Mesenchymal stem cell (in vitro differentiated cells and primary cell): ENCODE data around the gene PSMF1.

Experiments used
- DNase-seq: peaks from one replicate; pipeline ENCODE4 v3.0.0-alpha.2; 2013
- H2AFZ ChIP-seq: one replicate; pipeline ENCODE4 v1.6.1; 2013; ENCODE audit warnings: low read depth, mild to moderate bottlenecking, control low read depth, inconsistent platforms, low read length, moderate library complexity
- H2AK5ac ChIP-seq: 2 replicates; pipeline ENCODE4 v1.6.1; 2013; ENCODE audit warnings: low read length, moderate library complexity, mild to moderate bottlenecking, inconsistent platforms; ENCODE audit not compliant: severe bottlenecking
- H2BK120ac ChIP-seq: one replicate; pipeline ENCODE4 v1.6.1; 2013; ENCODE audit warnings: low read depth, mild to moderate bottlenecking, inconsistent platforms, low read length, moderate library complexity
- H2BK12ac ChIP-seq, 2 experiments: one replicate each; pipeline ENCODE4 v1.6.1; 2013; ENCODE audit warnings: inconsistent platforms in 2 of 2, low read length in 2 of 2, mild to moderate bottlenecking in 2 of 2, moderate library complexity in 2 of 2, control low read depth in 1 of 2
- H2BK15ac ChIP-seq: one replicate; pipeline ENCODE4 v1.6.1; 2013; ENCODE audit warnings: mild to moderate bottlenecking, low read depth, inconsistent platforms; ENCODE audit not compliant: poor library complexity, severe bottlenecking
- H2BK5ac ChIP-seq: 2 replicates; pipeline ENCODE4 v1.6.1; 2013; ENCODE audit warnings: low read depth, mild to moderate bottlenecking, low read length, control low read depth, inconsistent platforms; ENCODE audit not compliant: poor library complexity, severe bottlenecking
- H3K14ac ChIP-seq, 2 experiments: one replicate each; pipeline ENCODE4 v1.6.1; 2013; ENCODE audit warnings: inconsistent platforms in 2 of 2, low read length in 2 of 2, control low read depth in 1 of 2, mild to moderate bottlenecking in 1 of 2, moderate library complexity in 1 of 2
- H3K18ac ChIP-seq, 2 experiments: one replicate each; pipeline ENCODE4 v1.6.1; 2013; ENCODE audit warnings: inconsistent platforms in 2 of 2, low read length in 2 of 2, control low read depth in 1 of 2, low read depth in 1 of 2, mild to moderate bottlenecking in 1 of 2
- H3K23ac ChIP-seq, 2 experiments: one replicate each; pipeline ENCODE4 v1.6.1; 2013; ENCODE audit warnings: inconsistent platforms in 2 of 2, low read length in 2 of 2, mild to moderate bottlenecking in 2 of 2, moderate library complexity in 2 of 2, control low read depth in 1 of 2
- H3K27ac ChIP-seq: 2 replicates; pipeline ENCODE4 v1.5.1; 2013; ENCODE audit warnings: mild to moderate bottlenecking, moderate library complexity, low read length, control low read depth, inconsistent platforms; ENCODE audit not compliant: poor library complexity, severe bottlenecking
- H3K27me3 ChIP-seq, 2 experiments: 2 replicates each; pipeline versions ENCODE4 v1.6.1 to v1.7.0; 2013; ENCODE audit warnings: low read length in 2 of 2, mild to moderate bottlenecking in 2 of 2, moderate library complexity in 2 of 2, control low read depth in 1 of 2, inconsistent platforms in 1 of 2; ENCODE audit not compliant: control insufficient read depth in 1 of 2, insufficient read depth in 1 of 2
- H3K36me3 ChIP-seq, 2 experiments: 2 replicates each; pipeline versions ENCODE4 v1.6.1 to v1.7.0; 2013; ENCODE audit warnings: low read length in 2 of 2, control low read depth in 1 of 2, inconsistent platforms in 1 of 2, low read depth in 1 of 2, mild to moderate bottlenecking in 1 of 2; ENCODE audit not compliant: insufficient read depth in 2 of 2, control insufficient read depth in 1 of 2
- H3K4ac ChIP-seq, 2 experiments: one replicate each; pipeline ENCODE4 v1.6.1; 2013; ENCODE audit warnings: inconsistent platforms in 2 of 2, low read length in 2 of 2, mild to moderate bottlenecking in 2 of 2, moderate library complexity in 2 of 2, control low read depth in 1 of 2, low read depth in 1 of 2
- H3K4me1 ChIP-seq: 2 replicates; pipeline ENCODE4 v1.6.1; 2013; ENCODE audit warnings: low read depth, low read length, control low read depth; ENCODE audit not compliant: control insufficient read depth, insufficient read depth
- H3K4me2 ChIP-seq: 2 replicates; pipeline ENCODE4 v1.6.1; 2013; ENCODE audit warnings: low read length, mild to moderate bottlenecking, inconsistent platforms; ENCODE audit not compliant: poor library complexity, severe bottlenecking
- H3K4me3 ChIP-seq, 2 experiments: 2 replicates each; pipeline versions ENCODE4 v1.5.1 to v1.7.0; 2013; ENCODE audit warnings: low read length in 2 of 2, mild to moderate bottlenecking in 2 of 2, control low read depth in 1 of 2, low read depth in 1 of 2; ENCODE audit not compliant: insufficient read depth in 1 of 2
- H3K79me1 ChIP-seq: replicated peaks from 2 replicates; pipeline ENCODE4 v1.6.1; 2013; ENCODE audit warnings: mild to moderate bottlenecking, control low read depth, low read length, inconsistent platforms; ENCODE audit not compliant: poor library complexity, severe bottlenecking
- H3K9ac ChIP-seq: 2 replicates; pipeline ENCODE4 v1.7.0; 2013; ENCODE audit warnings: mild to moderate bottlenecking, low read length, moderate library complexity
- H3K9me3 ChIP-seq: 2 replicates; pipeline ENCODE4 v1.7.0; 2013; ENCODE audit warnings: mild to moderate bottlenecking, low read length; ENCODE audit not compliant: control insufficient read depth
- H4K8ac ChIP-seq: one replicate; pipeline ENCODE4 v1.6.1; 2013; ENCODE audit warnings: inconsistent platforms, mild to moderate bottlenecking, low read length, moderate library complexity
- H4K91ac ChIP-seq: one replicate; pipeline ENCODE4 v1.6.1; 2013; ENCODE audit warnings: mild to moderate bottlenecking, low read length, inconsistent platforms
- WGBS: methylation state at CpG from one replicate; pipeline ENCODE4 v1.1.7; 2013; ENCODE audit warnings: mixed read lengths; 5-methylcytosine and 5-hydroxymethylcytosine counted together

PSMF1 gene

GRCh38 chr20:1188347-1188746 is 69.9 kb downstream of the PSMF1 start:
- Histone ChIP-seq H3K9ac (no peak overlapping the region), H2AK5ac (no peak overlapping the region), H3K27me3 (peaks cover 71 to 76% of the 10 kb centered on the region in 2 experiments), H2AFZ (no peak overlapping the region), H3K9me3 (no peaks in the 10 kb centered on the region), H2BK12ac (peak overlapping the region; percentile 95 to 97), H4K91ac (peak overlapping the region; percentile 98), H2BK15ac (no peak overlapping the region), H3K18ac (peak overlapping the region; percentile 74 to 94), H3K4me1 (peaks cover 18% of the 10 kb centered on the region), H3K4me3 (no peak overlapping the region), H3K27ac (no peak overlapping the region), H3K36me3 (no peaks in the 10 kb centered on the region), H3K14ac (peak overlapping the region in 1 of 2 experiments; percentile 95), H2BK5ac (no peak overlapping the region), H3K79me1 (no peaks in the 10 kb centered on the region), H3K4ac (no peak overlapping the region), H4K8ac (peak overlapping the region; percentile 50), H2BK120ac (no peak overlapping the region), H3K23ac (peak overlapping the region in 1 of 2 experiments; percentile 100), H3K4me2 (no peak overlapping the region)
- WGBS = 100% methylated on average over 1 of the region's 1 CpG
- no peak for DNase-seq

- DNase-seq = no peak
- Histone ChIP-seq H3K18ac (no peak overlapping the region), H2BK5ac (no peak overlapping the region), H3K79me1 (no peaks in the 10 kb centered on the region), H2BK12ac (no peak overlapping the region), H2AFZ (no peak overlapping the region), H2BK15ac (no peak overlapping the region), H4K8ac (no peak overlapping the region), H3K4me1 (peaks cover 12% of the 10 kb centered on the region), H3K27ac (no peak overlapping the region), H3K9me3 (no peaks in the 10 kb centered on the region), H3K4me3 (no peak overlapping the region), H2AK5ac (no peak overlapping the region), H3K9ac (no peak overlapping the region), H4K91ac (no peak overlapping the region), H3K23ac (no peak overlapping the region), H3K36me3 (no peaks in the 10 kb centered on the region), H3K4ac (no peak overlapping the region), H3K27me3 (peaks cover 67 to 72% of the 10 kb centered on the region in 2 experiments), H3K4me2 (no peak overlapping the region), H3K14ac (no peak overlapping the region), H2BK120ac (no peak overlapping the region)
- WGBS = 79% methylated on average over 1 of the region's 1 CpG
Measured at GRCh38 chr20:1189827-1190226, 71.4 kb downstream of the PSMF1 start.

GRCh38 chr20:1190847-1191246 is 72.4 kb downstream of the PSMF1 start:
- Histone ChIP-seq H3K4me3 (no peak overlapping the region), H2BK12ac (no peak overlapping the region), H3K23ac (no peak overlapping the region), H3K14ac (no peak overlapping the region), H3K27me3 (peaks cover 71 to 81% of the 10 kb centered on the region in 2 experiments), H2AFZ (no peak overlapping the region), H3K36me3 (no peaks in the 10 kb centered on the region), H3K4me1 (peaks cover 4% of the 10 kb centered on the region), H3K4me2 (no peak overlapping the region), H3K79me1 (no peaks in the 10 kb centered on the region), H2BK5ac (no peak overlapping the region), H3K9ac (no peak overlapping the region), H3K9me3 (no peaks in the 10 kb centered on the region), H3K4ac (no peak overlapping the region), H3K27ac (no peak overlapping the region), H4K91ac (no peak overlapping the region), H2BK120ac (no peak overlapping the region), H3K18ac (no peak overlapping the region), H2AK5ac (no peak overlapping the region), H2BK15ac (no peak overlapping the region), H4K8ac (no peak overlapping the region)
- DNase-seq = no peak
- 91% methylated on average over 3 of the region's 3 CpGs for WGBS

- no peaks in the 10 kb centered on the region for H3K36me3 ChIP-seq
- H2BK15ac ChIP-seq = no peak overlapping the region
- no peak overlapping the region for H3K18ac ChIP-seq
- no peak overlapping the region for H2BK120ac ChIP-seq
- no peak overlapping the region for H3K23ac ChIP-seq
- no peak overlapping the region for H2AK5ac ChIP-seq
- peaks cover 3% of the 10 kb centered on the region for H3K9me3 ChIP-seq
- no peak overlapping the region for H4K91ac ChIP-seq
- 93% methylated on average over 3 of the region's 3 CpGs for WGBS
- H3K27ac ChIP-seq = no peak overlapping the region
- peaks cover 2% of the 10 kb centered on the region for H3K4me1 ChIP-seq
- no peak for DNase-seq
- H3K4ac ChIP-seq = no peak overlapping the region
- peaks cover 71 to 81% of the 10 kb centered on the region in 2 experiments for H3K27me3 ChIP-seq
- no peak overlapping the region for H4K8ac ChIP-seq
- H3K14ac ChIP-seq = no peak overlapping the region
- no peak overlapping the region for H2BK12ac ChIP-seq
- no peak overlapping the region for H2BK5ac ChIP-seq
- H2AFZ ChIP-seq = no peak overlapping the region
- no peak overlapping the region for H3K9ac ChIP-seq
- H3K4me3 ChIP-seq = no peak overlapping the region
- no peaks in the 10 kb centered on the region for H3K79me1 ChIP-seq
- no peak overlapping the region for H3K4me2 ChIP-seq
Measured at GRCh38 chr20:1191299-1191698, 72.9 kb downstream of the PSMF1 start.
